Mammary epithelial cell (primary cell): ENCODE data around the gene RAE1.

Source experiments
- EZH2 ChIP-seq: IDR thresholded peaks from 2 replicates; pipeline ENCODE4 v1.6.1; 2012; ENCODE audit warnings: low read length, inconsistent platforms, borderline replicate concordance
- TF ChIP-seq, protein P1 (sequence below), 2 donors: IDR thresholded peaks in 1 of 2; conservative IDR thresholded peaks in 1 of 2; 2 replicates each; pipeline ENCODE4 v1.5.1; 2011 to 2012; ENCODE audit warnings: inconsistent platforms in 2 of 2, low read length in 2 of 2, mild to moderate bottlenecking in 2 of 2, control low read depth in 1 of 2, low read depth in 1 of 2; ENCODE audit not compliant: insufficient read depth in 1 of 2; ENCODE audit errors: extremely low read depth in 1 of 2

DNA sequence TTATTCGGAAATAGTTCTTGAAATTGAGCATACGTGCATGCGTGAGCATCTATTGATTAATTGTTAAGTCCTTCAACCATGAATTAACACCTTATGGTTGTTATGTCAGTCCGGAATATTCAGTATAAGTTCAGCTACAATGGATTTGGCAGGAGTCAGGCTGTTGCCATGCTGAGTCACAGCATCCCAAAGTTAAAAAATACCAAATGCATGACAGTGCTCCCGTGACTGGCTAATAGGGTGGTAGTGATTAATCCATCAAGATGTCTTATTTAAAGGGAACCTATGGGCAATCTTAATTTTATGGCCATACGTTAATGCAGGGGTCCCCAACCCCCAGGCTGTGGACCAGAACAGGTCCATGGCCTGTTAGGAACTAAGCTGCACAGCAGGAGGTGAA is 10.5 kb downstream of the RAE1 start:
- TF ChIP-seq, protein P1, sequence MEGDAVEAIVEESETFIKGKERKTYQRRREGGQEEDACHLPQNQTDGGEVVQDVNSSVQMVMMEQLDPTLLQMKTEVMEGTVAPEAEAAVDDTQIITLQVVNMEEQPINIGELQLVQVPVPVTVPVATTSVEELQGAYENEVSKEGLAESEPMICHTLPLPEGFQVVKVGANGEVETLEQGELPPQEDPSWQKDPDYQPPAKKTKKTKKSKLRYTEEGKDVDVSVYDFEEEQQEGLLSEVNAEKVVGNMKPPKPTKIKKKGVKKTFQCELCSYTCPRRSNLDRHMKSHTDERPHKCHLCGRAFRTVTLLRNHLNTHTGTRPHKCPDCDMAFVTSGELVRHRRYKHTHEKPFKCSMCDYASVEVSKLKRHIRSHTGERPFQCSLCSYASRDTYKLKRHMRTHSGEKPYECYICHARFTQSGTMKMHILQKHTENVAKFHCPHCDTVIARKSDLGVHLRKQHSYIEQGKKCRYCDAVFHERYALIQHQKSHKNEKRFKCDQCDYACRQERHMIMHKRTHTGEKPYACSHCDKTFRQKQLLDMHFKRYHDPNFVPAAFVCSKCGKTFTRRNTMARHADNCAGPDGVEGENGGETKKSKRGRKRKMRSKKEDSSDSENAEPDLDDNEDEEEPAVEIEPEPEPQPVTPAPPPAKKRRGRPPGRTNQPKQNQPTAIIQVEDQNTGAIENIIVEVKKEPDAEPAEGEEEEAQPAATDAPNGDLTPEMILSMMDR (conservative IDR thresholded peaks at IDR 0.05 in 1 of 2, IDR thresholded peaks at IDR 0.05 in 1 of 2; ENCODE audit: extremely low read depth in 1 of 2, insufficient read depth in 1 of 2, low read depth in 1 of 2, low read length in 2 of 2): no peak
- TF ChIP-seq EZH2: no peak
